ENCODE measurements around the gene PURA.
A peak's percentile ranks its signal among the peaks of the same experiment; 100 is the strongest.

The PURA gene

DNA sequence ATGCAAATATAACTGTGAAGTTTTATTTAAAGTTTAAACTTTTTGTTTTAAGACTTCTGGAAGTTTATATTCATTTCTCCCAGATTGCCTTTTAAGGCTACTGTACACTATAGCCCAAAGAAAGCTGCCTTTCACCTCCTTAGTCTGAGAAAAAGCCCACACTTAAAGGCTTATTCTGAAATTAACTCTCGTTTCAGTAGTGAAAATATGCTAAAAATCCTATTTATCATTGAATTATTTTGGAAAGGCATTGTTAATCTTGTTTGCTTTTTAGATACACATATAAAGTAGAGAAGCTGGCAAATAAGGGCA lies 3.3 kb upstream of the PURA start:
- no peak for DNase-seq

DNA sequence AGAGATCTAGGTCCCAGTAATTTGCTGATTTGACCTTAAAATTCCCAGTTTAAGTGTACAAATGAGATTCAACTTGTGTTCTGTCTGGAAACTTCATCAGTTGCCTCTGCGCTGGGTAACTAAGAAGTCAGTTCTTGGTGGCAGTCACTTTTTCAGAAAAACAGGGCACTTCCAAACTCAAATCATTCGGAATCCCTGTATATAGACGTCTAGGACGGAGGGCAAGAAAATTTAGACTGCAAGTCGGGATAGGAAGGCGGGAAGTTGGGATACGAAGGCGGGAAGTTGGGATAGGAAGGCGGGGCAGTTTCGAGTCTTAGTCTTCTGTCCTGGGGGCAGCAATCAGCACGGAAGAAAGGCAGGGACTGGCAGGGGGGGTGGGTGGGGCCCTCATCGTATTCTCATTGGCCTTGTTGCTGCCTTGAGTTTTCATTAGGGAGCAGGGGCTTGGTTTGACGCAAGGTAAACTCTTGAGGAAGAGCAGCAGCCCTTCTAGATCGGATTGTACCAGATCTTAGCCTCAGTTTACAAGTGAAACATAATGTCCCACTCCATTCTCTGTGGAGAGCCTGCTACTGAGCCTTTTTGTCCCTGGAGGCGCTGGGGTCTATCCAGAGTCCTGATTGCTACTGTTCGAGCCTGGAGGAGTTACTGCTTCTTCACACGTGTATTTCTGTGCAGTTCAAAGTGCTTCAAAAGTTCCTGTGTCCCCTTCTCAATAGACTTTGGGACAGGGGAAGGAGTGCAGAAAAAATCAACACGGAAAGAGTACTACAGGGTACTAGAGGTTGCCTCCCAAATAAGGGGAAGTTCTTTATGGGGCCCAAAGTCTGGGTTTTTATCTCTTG lies 2.7 kb upstream of the PURA start:
- no peak for DNase-seq

DNA sequence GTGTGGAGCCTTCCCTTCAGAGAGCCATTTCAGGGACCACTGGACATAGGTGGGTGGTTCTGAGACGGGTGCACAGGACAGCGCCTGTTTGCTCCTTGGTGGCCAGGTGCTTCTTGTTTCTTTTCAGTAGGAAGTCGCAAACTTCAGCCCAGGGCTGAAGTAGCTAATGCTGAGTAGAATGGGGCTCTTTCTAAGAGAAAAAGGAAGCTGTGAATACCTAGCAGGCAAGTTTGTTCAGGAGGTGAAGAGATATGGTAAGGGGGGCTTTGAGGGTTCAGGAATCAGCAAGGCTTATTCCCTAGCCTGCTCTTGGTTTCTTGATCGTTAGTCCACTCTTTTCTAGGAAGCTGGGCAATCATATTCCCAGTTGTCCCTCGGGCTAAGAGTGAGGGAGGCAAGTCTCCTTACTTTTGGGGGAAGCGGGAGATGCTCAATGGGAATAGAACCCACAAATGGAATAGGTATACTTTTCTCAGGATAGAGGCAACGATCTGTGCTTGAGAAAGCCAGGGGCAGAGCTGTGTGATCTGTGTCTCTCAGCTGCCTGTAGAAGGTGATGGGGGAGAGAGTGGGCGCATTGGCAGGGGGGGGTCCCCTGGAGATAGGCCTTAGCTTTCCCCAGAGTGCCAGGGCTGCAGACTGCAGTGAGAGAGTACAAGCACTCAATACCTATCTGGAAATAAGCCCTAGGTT lies 1.9 kb upstream of the PURA start:
- DNase-seq: no peak

DNA sequence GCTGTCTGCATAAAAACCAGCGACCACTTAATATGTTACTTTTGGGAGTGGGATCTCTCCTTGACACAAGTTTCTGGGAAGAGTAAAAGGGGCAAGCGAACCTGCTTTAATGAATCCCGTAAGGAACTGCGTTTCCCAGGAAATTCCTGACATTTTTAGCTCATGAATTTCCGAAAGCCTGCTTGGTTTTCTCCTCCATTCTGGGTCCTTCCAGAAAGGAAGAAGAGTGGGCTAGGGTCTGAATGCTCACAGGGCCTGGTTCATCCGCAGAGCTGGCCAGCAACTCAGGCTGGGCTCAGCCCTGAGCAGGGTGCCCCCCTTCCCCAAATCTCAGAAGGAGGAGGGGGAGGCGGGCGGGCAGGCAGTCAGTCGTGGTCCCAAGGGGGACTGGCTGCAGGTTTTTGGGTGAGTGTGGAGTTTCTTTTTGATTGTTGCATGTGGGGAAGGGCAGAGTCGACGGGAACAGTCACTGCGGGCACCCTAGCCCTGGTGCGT lies 1.2 kb upstream of the PURA start:
- no peak for DNase-seq

DNA sequence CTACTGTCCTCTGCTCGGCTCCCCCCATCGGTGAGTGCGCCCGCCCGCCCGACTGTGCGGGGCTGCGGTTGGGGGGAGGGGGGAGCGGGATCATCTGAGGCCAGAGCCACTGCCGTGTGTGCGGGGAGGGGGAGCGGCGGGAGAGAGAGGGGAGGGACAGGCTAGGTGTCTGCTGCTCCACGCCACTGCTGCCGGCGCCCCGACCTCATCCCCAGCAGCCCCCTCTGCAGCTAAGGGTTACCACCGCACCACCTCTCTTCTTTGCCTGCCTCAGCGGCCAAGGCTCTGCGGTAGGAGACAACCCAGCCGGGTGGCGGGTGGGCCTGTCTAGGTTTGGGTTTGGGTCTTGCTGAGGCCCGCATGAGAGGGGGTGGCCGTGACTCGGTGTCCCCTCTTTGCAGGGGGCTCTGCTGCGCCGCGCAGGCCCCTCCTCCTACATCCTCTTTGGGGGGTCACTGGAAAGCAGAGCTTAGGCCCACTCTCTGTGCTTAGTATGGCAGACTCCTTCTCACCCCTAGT lies 670 bp upstream of the PURA start:
- DNase-seq: no peak

DNA sequence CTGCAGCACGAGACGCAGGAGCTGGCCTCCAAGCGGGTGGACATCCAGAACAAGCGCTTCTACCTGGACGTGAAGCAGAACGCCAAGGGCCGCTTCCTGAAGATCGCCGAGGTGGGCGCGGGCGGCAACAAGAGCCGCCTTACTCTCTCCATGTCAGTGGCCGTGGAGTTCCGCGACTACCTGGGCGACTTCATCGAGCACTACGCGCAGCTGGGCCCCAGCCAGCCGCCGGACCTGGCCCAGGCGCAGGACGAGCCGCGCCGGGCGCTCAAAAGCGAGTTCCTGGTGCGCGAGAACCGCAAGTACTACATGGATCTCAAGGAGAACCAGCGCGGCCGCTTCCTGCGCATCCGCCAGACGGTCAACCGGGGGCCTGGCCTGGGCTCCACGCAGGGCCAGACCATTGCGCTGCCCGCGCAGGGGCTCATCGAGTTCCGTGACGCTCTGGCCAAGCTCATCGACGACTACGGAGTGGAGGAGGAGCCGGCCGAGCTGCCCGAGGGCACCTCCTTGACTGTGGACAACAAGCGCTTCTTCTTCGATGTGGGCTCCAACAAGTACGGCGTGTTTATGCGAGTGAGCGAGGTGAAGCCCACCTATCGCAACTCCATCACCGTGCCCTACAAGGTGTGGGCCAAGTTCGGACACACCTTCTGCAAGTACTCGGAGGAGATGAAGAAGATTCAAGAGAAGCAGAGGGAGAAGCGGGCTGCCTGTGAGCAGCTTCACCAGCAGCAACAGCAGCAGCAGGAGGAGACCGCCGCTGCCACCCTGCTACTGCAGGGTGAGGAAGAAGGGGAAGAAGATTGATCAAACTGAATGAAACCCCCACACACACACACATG lies 654 bp downstream of the PURA start:
- peak in 1 of 2 experiments; percentile 42 for DNase-seq

DNA sequence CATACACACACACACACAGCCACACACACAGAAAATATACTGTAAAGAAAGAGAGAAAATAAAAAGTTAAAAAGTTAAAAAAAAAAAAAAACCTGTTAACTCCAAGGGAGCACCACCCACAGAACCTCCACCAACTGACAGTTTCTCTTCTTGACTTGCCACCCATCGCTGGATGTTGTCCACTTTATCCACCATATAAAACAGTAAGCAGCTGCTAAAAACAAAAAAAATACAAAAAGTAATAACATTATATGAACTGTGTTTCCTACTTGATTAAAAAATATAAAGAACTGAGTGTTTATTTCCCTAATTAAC lies 1.2 kb downstream of the PURA start:
- no peak for DNase-seq

DNA sequence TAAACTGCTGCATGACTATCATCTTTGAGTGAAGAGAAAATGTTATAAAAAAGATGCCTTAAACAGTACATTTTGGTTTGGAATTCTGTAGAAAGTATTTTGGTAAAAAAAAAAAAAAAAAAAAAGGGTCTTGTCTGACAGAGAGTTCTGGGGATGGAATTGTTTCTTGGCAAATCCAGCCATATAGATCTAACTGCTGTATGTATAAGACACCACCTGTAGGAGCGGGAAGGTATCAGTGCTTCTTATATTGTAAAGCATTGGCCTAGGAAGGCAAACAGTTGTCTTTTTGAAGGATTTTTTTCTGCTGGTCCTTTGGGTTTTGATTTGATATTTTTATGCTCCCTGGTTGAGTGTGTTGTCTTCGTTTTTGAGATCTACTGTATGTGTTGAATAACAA lies 2.8 kb downstream of the PURA start:
- no peak for DNase-seq

DNA sequence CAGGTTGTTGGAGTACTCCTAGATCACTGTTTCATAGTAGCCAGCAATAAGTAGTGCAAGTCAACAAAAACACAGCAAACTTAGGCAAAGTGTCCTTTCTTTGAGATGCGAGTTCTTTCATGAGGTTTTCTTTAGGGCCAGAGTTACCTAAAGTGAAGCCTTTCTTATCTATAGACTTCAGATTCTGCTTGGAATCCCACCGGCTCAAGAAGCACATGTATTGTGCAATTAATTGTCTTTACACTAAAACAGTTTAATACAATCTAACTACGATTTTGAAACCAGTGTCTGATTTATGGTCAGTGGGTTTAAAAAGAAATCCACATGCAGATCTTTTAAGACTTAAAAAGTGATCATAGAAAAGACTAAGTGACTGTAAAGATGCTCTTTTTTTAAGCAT lies 3.6 kb downstream of the PURA start:
- no peak for DNase-seq

DNA sequence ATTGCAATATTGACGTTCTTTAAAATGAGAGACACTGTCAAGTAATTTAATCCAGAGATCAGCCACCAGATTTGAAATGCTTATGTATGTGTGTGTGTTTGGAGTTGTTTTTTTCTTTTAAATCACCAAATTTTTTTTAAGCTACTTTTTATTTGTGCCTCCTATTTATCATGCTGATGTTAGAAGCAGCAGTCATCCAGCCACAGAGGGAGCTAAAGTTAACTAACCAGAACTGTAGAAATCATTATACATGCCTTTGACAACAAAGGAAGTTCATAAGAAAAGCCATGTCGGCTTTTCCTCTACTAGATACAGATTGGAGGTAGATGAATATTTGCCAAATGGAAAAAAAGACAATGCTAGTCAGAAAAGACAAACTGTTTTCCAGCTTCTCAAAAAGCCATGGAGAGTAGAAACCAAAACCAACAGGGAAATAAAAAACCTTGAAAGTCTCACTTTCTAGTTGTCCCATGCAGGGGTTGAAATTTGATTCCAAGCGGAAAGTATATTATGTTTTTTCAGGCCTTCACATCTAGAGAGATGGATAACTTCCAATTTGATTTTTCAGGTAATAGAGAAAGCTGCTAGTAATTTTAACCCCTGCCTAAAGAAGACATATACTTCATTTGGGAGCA lies 4.5 kb downstream of the PURA start:
- no peak for DNase-seq

DNA sequence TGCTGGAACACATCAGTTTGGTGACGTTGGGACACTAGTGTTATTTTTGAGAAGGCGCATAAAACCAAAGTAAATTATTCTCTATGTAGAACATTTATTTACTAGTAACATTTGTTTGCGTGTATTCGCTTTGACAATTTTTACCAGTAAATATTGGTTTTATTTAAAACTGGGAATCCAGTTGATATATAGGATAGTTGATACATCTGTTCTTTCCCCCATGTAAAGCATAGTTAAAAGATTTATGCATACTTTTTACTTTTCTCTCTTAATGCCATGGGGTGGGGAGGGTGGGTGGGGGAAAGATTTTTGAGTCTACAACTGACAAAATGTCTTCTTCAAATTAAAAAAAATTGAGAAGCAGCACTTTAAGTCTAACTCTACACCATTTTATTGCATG lies 11.7 kb downstream of the PURA start, which contains the start of gene IGIP:
Gene IGIP, plus strand, starts transcription at position 301 of the 400 bp plus-strand sequence. CDS start 2,540 bp downstream, outside the sequence.
- DNase-seq: no peak

DNA sequence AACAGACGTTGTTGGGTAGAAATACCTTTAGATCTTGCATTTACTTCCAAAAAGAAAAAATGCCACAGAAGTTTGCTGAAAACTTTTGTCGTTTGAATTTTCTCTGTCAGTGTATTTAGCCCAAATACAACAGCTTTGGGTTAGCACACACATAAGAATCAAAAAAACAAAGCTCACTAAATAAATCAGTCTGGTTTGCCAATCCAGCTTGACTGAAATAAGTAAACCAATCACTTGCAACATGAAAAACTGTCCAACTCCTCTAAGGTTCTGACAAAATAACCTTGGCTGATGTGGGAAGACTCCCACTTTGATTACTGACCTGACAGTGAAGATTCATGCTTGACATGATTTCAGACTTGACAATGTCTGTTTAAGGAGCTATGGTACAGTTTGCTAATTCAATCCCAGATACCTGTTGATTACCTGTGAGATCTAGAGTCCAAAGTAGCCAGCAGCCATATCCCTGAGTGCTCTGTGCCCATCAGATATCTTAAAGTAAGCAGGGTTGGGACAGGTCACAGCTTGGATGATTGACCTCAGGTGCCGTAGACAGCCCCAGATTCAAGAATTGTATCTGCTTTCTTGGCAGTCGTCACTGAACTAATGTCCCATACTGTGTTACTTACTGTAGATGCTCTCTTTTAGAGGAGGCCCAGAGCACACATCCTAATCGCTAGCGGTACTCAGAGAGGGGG lies 12.6 kb downstream of the PURA start:
- DNase-seq: no peak

DNA sequence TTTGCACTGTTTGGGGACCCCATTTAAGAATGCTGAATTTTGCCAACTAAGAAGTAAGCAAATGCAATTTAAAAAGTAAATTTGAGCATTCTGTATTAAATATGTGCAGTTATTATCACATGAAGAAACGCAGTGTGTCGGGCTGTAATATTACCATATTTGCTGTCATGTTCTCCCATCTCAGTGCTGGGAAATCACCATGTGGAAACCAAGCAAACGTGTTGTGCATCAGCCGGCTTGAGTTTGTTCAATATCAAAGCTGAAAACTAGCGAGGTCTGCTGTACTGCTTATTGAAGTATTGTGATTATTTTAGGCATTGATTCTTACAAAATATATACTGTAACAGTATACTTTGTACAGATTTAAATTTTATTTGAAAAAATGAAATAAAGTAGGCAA lies 14.5 kb downstream of the PURA start:
- no peak for DNase-seq

DNA sequence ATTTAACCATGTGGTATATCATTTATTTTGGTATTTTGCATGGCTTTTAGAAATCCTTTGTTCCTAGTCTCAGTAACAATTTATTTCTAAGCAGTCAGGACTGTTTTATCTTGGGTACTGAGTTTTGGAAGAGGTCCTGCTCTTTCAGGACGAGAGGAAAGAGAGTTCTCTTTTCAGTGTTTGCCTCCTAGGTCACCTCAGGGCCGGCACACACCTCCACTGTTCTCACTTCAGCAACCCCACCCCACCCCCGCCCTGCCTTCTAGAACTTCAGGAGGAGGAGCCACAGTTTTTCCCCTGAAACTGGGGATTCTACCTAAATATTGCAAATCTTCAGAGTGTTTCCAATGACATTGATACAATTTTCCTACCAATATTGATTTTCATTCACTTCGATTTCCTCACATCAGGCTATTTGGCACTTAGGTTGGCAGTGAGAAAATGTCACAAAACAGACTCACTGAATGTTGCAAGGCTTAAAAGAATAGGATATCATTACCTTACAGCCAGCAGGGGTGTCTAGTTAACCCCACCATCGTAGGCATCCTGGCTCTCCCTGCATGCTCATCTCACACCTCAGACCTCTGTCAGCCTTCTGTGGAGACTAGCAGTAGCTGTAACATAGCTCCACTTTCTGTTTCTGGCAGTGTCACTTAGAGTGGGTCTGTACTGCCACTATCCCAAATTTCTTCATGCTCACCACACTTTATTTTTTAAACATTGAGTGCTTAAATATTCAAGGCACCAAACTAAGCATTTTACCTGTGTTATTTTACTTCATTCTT lies 17.2 kb downstream of the PURA start:
- no peak for DNase-seq

DNA sequence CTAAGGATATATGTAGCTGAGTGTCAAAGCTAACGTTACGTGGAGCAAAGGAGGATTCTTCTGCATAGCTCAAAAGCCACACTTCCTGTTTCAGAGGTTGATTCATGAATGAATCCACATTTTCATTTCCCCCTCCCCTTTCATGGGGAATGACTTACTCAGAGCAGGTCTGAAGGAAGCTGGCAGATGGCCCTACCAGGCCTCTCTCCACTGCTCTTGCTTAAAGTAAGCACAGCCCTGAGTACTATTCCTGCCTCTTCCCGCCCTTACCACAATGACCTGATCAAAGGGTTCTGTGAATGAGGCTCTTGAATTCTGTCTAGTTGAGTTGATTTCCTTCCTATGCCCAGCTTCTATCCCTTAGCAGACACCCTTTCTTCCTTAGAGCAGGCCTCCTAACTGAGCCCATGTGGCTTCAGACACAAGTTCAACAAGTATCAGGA lies 18.1 kb downstream of the PURA start:
- no peak for DNase-seq

DNA sequence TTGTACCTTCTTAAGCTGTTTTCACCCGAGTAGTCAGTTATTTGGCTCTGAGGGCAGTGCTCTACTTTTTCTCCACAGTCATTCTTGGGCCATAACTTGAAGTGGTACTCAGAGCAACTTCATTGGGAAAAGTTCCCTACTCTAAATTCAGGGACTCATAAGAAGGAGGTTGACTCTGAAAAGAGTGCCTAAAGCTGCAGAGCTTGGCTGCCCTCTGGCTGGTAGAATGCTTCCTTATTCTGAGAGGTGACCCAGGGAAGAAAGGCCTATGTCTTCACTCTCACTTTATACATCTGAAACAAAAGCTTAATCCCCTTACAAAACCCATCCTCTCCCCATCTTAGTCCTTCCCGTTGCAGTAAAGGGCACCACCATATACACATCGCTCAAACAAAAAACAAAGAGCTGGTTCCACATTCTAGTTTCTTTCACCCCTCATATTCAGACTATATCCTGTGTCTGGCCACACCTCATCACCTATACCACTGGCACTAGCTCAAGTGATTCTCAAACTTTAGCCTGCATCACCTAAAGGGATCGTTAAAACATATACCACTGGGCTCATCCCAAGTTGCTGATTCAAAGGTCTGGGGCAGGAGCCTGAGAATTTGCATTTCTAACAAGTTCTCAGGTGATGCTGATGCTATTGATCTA lies 19.7 kb downstream of the PURA start:
- DNase-seq: no peak

DNA sequence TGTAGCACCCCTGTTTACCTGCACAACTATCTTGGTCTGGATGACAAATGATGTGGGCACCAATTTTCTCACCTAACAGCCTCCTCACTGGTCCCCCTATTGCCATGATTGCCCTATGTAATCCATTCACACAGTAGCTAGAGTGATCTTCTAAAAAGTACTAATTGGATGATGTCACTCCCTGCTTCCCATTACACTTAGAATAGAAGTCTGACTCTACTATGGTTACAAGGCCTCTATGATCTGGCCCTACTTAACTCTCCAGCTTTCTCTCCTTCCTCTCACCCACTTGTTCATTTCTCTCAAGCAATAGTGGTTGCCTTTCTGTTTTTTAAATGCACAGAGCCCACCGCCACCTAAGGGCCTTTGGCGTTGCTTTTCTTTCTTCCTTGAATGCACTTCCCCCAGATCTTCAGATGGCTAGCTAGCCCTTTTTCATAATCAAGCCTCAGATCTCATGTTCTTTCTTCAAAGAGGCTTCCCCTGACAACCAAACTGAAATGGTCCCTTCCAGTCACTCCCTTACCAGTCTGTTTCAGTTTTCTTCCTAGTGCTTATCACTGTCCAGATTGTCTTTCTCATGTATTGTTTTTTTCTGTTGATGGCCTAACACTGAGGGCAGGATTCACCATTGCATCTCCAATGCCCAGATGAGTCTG lies 20.5 kb downstream of the PURA start:
- no peak for DNase-seq

DNA sequence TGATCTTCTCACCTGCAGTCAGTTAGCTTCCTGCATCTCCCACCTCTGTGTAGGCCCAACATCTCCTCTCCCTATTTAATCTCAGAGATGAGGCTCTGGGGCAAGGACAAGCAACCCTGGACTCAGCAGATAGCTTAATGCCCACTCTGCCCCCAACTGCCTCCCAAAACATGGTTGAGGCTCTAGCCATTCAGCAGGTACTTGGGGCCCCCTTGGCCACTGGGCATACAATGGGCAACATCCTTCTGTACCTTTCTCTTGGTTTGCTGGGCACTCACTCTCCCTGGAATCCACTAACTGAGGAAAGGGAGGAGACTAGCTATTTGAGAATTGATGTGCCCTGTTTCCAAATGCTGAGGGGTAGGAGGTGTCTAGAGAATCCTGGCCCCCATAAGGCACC lies 21.2 kb downstream of the PURA start:
- DNase-seq: no peak

DNA sequence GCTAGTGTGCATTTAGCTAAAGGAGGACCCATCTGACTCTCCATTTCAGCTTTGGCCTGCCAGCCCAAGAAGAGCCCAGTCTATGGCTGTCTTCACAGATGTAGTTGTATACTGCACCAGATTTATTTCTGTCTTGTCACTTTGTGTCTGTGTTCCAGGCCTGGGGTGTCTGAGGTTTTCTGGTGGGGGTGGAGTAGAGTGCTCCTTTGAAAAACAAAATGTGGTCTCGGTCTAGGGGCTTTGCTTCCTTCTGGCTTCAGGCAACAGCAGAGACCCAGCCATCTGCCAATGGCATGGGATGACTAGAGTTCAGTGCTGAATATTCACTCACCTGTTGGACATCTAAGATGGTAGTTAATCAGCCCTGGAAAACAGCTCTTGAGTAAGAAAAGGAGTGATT lies 22.7 kb downstream of the PURA start:
- DNase-seq: no peak

DNA sequence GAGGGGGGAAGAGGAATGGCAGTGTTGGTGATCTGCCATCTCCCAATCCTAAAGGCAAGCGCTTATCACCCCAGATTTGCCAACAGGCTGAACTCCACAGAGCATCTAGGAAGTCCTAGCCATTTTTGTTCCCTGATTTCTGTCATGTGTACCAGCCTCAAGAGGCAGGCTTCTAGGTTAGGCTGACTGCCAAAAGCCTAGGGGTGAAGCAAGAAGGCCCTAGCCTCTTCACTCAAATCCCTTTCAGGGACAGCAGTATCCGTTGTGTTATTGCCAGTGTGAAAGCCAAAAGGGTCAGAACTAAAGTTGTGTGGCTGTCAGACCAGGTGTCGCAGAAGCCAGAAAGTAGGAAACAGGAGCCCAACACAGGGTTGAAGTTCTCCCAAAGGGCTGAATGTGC lies 26.5 kb downstream of the PURA start:
- no peak for DNase-seq
